ENCODE measurements around the gene RHO.
"Not testable (repeated sequence)": the region's sequence is repeated elsewhere in the genome, so short reads cannot be mapped to it uniquely, and the experiment has no call there.

RHO gene

GRCh38 chr3:129486664-129487035 lies 41.8 kb upstream of the RHO start:
- in situ Hi-C loops (cut with HindIII; ENCODE audit: low sequenced_read_pairs), result no loop called here
- DNase-seq (ENCODE audit: low read depth), result no peak
- H3K4me3 ChIP-seq (ENCODE audit: low read depth, low read length), result no peak overlapping the region
- TF ChIP-seq CTCF (IDR thresholded peaks at IDR 0.05; ENCODE audit: low read depth, low read length, missing control alignments), result no peak

- DNase-seq (ENCODE audit: low read depth), result no peak
- no peak overlapping the region for H3K4me3 ChIP-seq (ENCODE audit: low read depth, low read length)
- in situ Hi-C loops (cut with HindIII; ENCODE audit: low sequenced_read_pairs), result no loop called here
- TF ChIP-seq CTCF (IDR thresholded peaks at IDR 0.05; ENCODE audit: low read depth, low read length, missing control alignments), result no peak
Measured at GRCh38 chr3:129487183-129487867, 41.1 kb upstream of the RHO start.

GRCh38 chr3:129487868-129488335 lies 40.5 kb upstream of the RHO start:
- in situ Hi-C loops (cut with HindIII; ENCODE audit: low sequenced_read_pairs); H3K4me3 ChIP-seq (ENCODE audit: low read depth, low read length); DNase-seq (ENCODE audit: low read depth): not testable (repeated sequence)

- DNase-seq (ENCODE audit: low read depth); in situ Hi-C loops (cut with HindIII; ENCODE audit: low sequenced_read_pairs); H3K4me3 ChIP-seq (ENCODE audit: low read depth, low read length): not testable (repeated sequence)
Measured at GRCh38 chr3:129489258-129489657, 39.2 kb upstream of the RHO start.

GRCh38 chr3:129490273-129490675 lies 38.2 kb upstream of the RHO start:
- TF ChIP-seq CTCF (IDR thresholded peaks at IDR 0.05; ENCODE audit: low read depth, low read length, missing control alignments), result peak; percentile 93
- in situ Hi-C loops (cut with HindIII; ENCODE audit: low sequenced_read_pairs), result no loop called here
- H3K4me3 ChIP-seq (ENCODE audit: low read depth, low read length), result no peak overlapping the region
- peak; percentile 79 for DNase-seq (ENCODE audit: low read depth)

GRCh38 chr3:129491077-129491476 lies 37.4 kb upstream of the RHO start:
- H3K4me3 ChIP-seq (ENCODE audit: low read depth, low read length); in situ Hi-C loops (cut with HindIII; ENCODE audit: low sequenced_read_pairs); DNase-seq (ENCODE audit: low read depth): not testable (repeated sequence)

GRCh38 chr3:129491794-129492193 lies 36.6 kb upstream of the RHO start:
- in situ Hi-C loops (cut with HindIII; ENCODE audit: low sequenced_read_pairs), result no loop called here
- no peak overlapping the region for H3K4me3 ChIP-seq (ENCODE audit: low read depth, low read length)
- TF ChIP-seq CTCF (IDR thresholded peaks at IDR 0.05; ENCODE audit: low read depth, low read length, missing control alignments), result no peak
- no peak for DNase-seq (ENCODE audit: low read depth)

GRCh38 chr3:129492691-129493090 lies 35.7 kb upstream of the RHO start:
- in situ Hi-C loops (cut with HindIII; ENCODE audit: low sequenced_read_pairs), result no loop called here
- no peak for DNase-seq (ENCODE audit: low read depth)
- H3K4me3 ChIP-seq (ENCODE audit: low read depth, low read length), result no peak overlapping the region
- TF ChIP-seq CTCF (IDR thresholded peaks at IDR 0.05; ENCODE audit: low read depth, low read length, missing control alignments), result no peak

All from astrocyte of the cerebellum (primary cell).